ENCODE results near the gene SPIN2B. TPM values are rescaled to one million over a fixed set of nuclear protein-coding genes. Genes with fewer than 3 reads are reported as not detected.

SPIN2B gene
- total RNA-seq, 2 experiments from 2014 or later: 5.2 to 6.0 TPM

DNA sequence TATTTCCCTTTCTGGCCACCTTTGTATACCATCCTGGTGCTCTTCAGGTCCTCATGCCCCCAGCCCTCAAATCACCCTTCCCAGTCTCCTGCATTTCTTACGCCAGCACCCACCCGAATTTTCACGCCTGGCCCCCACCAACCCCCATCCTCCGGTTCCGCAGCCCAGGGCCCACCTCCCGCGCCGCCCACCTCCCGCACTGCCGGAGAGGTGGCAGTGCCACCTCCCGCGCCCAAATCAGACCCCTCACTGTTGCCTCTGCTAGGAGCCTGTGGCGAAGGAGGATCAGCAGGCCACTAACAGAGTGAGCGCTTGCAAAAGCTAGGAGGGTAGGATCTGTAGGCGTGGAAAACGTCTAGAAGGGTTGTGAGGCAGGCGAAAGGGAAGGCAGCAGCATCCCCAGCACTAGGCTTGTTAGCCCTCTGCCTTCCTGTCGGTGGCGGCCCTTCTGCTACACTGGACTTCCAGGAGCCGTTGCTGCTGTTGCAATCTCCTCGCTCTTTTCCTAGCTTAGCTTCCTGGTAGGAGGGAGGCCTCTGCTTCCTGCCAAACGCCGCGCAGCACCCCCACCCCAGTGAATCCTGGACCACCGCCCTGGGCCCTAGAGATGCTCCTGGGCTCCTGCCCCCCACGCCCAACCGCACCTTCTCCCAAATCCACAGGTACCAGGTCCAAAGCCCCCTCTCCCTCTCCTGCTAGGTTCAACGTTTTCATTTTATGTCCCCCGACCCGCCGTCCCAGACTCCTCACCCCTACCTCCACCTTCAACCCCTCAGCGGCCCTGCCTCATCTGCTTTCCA is 51.0 kb downstream of the SPIN2B start:
- TF ChIP-seq, protein P1, sequence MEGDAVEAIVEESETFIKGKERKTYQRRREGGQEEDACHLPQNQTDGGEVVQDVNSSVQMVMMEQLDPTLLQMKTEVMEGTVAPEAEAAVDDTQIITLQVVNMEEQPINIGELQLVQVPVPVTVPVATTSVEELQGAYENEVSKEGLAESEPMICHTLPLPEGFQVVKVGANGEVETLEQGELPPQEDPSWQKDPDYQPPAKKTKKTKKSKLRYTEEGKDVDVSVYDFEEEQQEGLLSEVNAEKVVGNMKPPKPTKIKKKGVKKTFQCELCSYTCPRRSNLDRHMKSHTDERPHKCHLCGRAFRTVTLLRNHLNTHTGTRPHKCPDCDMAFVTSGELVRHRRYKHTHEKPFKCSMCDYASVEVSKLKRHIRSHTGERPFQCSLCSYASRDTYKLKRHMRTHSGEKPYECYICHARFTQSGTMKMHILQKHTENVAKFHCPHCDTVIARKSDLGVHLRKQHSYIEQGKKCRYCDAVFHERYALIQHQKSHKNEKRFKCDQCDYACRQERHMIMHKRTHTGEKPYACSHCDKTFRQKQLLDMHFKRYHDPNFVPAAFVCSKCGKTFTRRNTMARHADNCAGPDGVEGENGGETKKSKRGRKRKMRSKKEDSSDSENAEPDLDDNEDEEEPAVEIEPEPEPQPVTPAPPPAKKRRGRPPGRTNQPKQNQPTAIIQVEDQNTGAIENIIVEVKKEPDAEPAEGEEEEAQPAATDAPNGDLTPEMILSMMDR (IDR thresholded peaks at IDR 0.05): no peak
- H3K9me3 Mint-ChIP-seq: no peaks in the 10 kb centered on the region
- H3K4me1 Mint-ChIP-seq (ENCODE audit: low read depth): no peaks in the 10 kb centered on the region
- H3K36me3 Mint-ChIP-seq (ENCODE audit: low read depth): no peaks in the 10 kb centered on the region
- no peaks in the 10 kb centered on the region for H3K27me3 Mint-ChIP-seq
- ChIA-PET CTCF (no interaction called here), POLR2A (no interaction called here)
- ATAC-seq: no peak
- H3K27ac Mint-ChIP-seq: no peak overlapping the region
- no peak overlapping the region for H3K4me3 Mint-ChIP-seq
- DNase-seq: no peak
- intact Hi-C loops (cut with micrococcal nuclease): no loop called here

Other genes starting within 250 kb of the SPIN2B start
- 1 to 10 TPM; 4.6 to 4.7 TPM for gene SPIN3, start 126.0 kb downstream of the SPIN2B start, total RNA-seq
- under 1 TPM; 0.36 to 0.81 TPM for gene SPIN2A, start 15.8 kb upstream of the SPIN2B start, total RNA-seq
- gene FAAH2, start 165.2 kb upstream of the SPIN2B start, total RNA-seq: 1 to 10 TPM; 1.3 to 1.7 TPM

Data from activated CD8-positive, alpha-beta T cell treated with anti-CD3 and anti-CD28 coated beads for 36 hours (primary cell).